Common myeloid progenitor, CD34-positive (primary cell): Measurements from ENCODE around the gene ORC1.

Experiments
- CTCF ChIA-PET: fragments of 350-600 bp; sonication (Branson Sonifier 250); formaldehyde crosslinking; loops from one replicate; lab custom pipeline; 2021; ENCODE audit warnings: antibody characterized with exemption; lab: Charles Lee
- POLR2A ChIA-PET: fragments of 350-600 bp; sonication (Branson Sonifier 250); formaldehyde crosslinking; loops from one replicate; lab custom pipeline; 2021; ENCODE audit warnings: antibody characterized with exemption; lab: Charles Lee
- DNase-seq, 3 donors: peaks; one replicate each; pipeline versions ENCODE4 v3.0.0 to v3.0.0-alpha.2; 2013
- H3K27ac ChIP-seq, 2 experiments: 1 replicate in 1 of 2; 2 replicates in 1 of 2; pipeline ENCODE4 v1.7.0; 2013; ENCODE audit warnings: inconsistent platforms in 2 of 2, low read length in 2 of 2, mild to moderate bottlenecking in 2 of 2, low read depth in 1 of 2, moderate library complexity in 1 of 2; ENCODE audit not compliant: severe bottlenecking in 2 of 2, insufficient read depth in 1 of 2, poor library complexity in 1 of 2
- H3K27me3 ChIP-seq, 5 experiments: replicated peaks in 2 of 5; 1 replicate in 3 of 5; 2 replicates in 2 of 5; pipeline versions ENCODE4 v1.6.1 to v1.7.0; 2013; ENCODE audit warnings: low read length in 4 of 5, mild to moderate bottlenecking in 2 of 5, moderate library complexity in 2 of 5, inconsistent platforms in 1 of 5; ENCODE audit not compliant: insufficient read depth in 5 of 5, control insufficient read depth in 4 of 5
- H3K36me3 ChIP-seq, 4 experiments: 1 replicate in 2 of 4; 2 replicates in 2 of 4; pipeline versions ENCODE4 v1.6.1 to v1.7.0; 2013; ENCODE audit warnings: low read length in 3 of 4, control low read depth in 1 of 4, mild to moderate bottlenecking in 1 of 4; ENCODE audit not compliant: control insufficient read depth in 4 of 4, insufficient read depth in 4 of 4
- H3K4me1 ChIP-seq, 4 experiments: 1 replicate in 3 of 4; 2 replicates in 1 of 4; pipeline versions ENCODE4 v1.6.1 to v1.7.1; 2013; ENCODE audit warnings: low read length in 3 of 4, mild to moderate bottlenecking in 3 of 4, control low read depth in 1 of 4, inconsistent platforms in 1 of 4, moderate library complexity in 1 of 4; ENCODE audit not compliant: control insufficient read depth in 4 of 4, insufficient read depth in 4 of 4; ENCODE audit errors: control extremely low read depth in 1 of 4
- H3K4me3 ChIP-seq, 7 experiments: 1 replicate in 4 of 7; 2 replicates in 3 of 7; pipeline versions ENCODE4 v1.5.1 to v1.7.0; 2013; ENCODE audit warnings: mild to moderate bottlenecking in 7 of 7, low read length in 6 of 7, moderate library complexity in 6 of 7, inconsistent platforms in 2 of 7, low read depth in 2 of 7, control low read depth in 1 of 7; ENCODE audit not compliant: insufficient read depth in 4 of 7, control insufficient read depth in 1 of 7; ENCODE audit errors: extremely low read depth in 1 of 7
- H3K9me3 ChIP-seq, 5 experiments: 1 replicate in 4 of 5; 2 replicates in 1 of 5; pipeline versions ENCODE4 v1.6.1 to v1.7.1; 2013; ENCODE audit warnings: low read length in 4 of 5, mild to moderate bottlenecking in 2 of 5, inconsistent platforms in 1 of 5, low read depth in 1 of 5, moderate library complexity in 1 of 5; ENCODE audit not compliant: control insufficient read depth in 4 of 5, insufficient read depth in 2 of 5; ENCODE audit errors: control extremely low read depth in 1 of 5
- WGBS: methylation state at CpG from one replicate; pipeline ENCODE4 v1.1.5; 2013; ENCODE audit not compliant: insufficient coverage; 5-methylcytosine and 5-hydroxymethylcytosine counted together

Gene ORC1

GRCh38 chr1:52359676-52360594, 44.3 kb downstream of the ORC1 start:
- ChIA-PET CTCF (interaction anchor here (1.5 to 2.4 kb wide), 2 partner anchors 9 to 11 kb away, joined by 3 to 6 read pairs; no protein-coding TSS in a partner anchor), POLR2A (no interaction called here)
- peaks cover under 1 to 8% (median 4%) of the 10 kb centered on the region in 4 experiments for H3K4me1 ChIP-seq
- DNase-seq = no peak
- H3K9me3 ChIP-seq = no peaks in the 10 kb centered on the region
- peaks cover 28 to 87% (median 71%) of the 10 kb centered on the region in 4 experiments for H3K36me3 ChIP-seq
- H3K4me3 ChIP-seq = no peak overlapping the region
- no peak overlapping the region for H3K27ac ChIP-seq
- 97% methylated on average over 24 of the region's 24 CpGs for WGBS
- H3K27me3 ChIP-seq = no peaks in the 10 kb centered on the region

GRCh38 chr1:52358851-52359497, 45.2 kb downstream of the ORC1 start:
- 98% methylated on average over 9 of the region's 18 CpGs for WGBS
- H3K27me3 ChIP-seq = no peaks in the 10 kb centered on the region
- H3K36me3 ChIP-seq = peaks cover 31 to 93% (median 78%) of the 10 kb centered on the region in 4 experiments
- ChIA-PET POLR2A (no interaction called here), CTCF (interaction anchor here (1.5 to 2.4 kb wide), 2 partner anchors 8 to 10 kb away, joined by 3 to 6 read pairs; no protein-coding TSS in a partner anchor)
- no peak overlapping the region for H3K27ac ChIP-seq
- no peaks in the 10 kb centered on the region for H3K9me3 ChIP-seq
- H3K4me3 ChIP-seq = no peak overlapping the region
- H3K4me1 ChIP-seq = no peaks in the 10 kb centered on the region
- DNase-seq = no peak

GRCh38 chr1:52357397-52357796, 46.8 kb downstream of the ORC1 start:
- DNase-seq = no peak
- Histone ChIP-seq H3K36me3 (peaks cover 33 to 100% (median 84%) of the 10 kb centered on the region in 4 experiments), H3K27me3 (no peaks in the 10 kb centered on the region), H3K9me3 (no peaks in the 10 kb centered on the region), H3K27ac (no peak overlapping the region), H3K4me3 (no peak overlapping the region), H3K4me1 (no peaks in the 10 kb centered on the region)
- ChIA-PET POLR2A (no interaction called here), CTCF (no interaction called here)
- WGBS = 98% methylated on average over 8 of the region's 9 CpGs

GRCh38 chr1:52356818-52357355, 47.3 kb downstream of the ORC1 start:
- peaks cover 33 to 98% (median 80%) of the 10 kb centered on the region in 4 experiments for H3K36me3 ChIP-seq
- H3K9me3 ChIP-seq = no peaks in the 10 kb centered on the region
- WGBS = 98% methylated on average over 7 of the region's 8 CpGs
- ChIA-PET POLR2A (no interaction called here), CTCF (no interaction called here)
- no peak for DNase-seq
- no peak overlapping the region for H3K4me3 ChIP-seq
- no peak overlapping the region for H3K27ac ChIP-seq
- H3K4me1 ChIP-seq = no peaks in the 10 kb centered on the region
- H3K27me3 ChIP-seq = no peaks in the 10 kb centered on the region

- no peaks in the 10 kb centered on the region for H3K9me3 ChIP-seq
- no peak overlapping the region for H3K4me3 ChIP-seq
- ChIA-PET CTCF (no interaction called here), POLR2A (no interaction called here)
- 97% methylated on average over 9 of the region's 11 CpGs for WGBS
- no peak overlapping the region for H3K27ac ChIP-seq
- DNase-seq = no peak
- H3K36me3 ChIP-seq = peaks cover 31 to 92% (median 73%) of the 10 kb centered on the region in 4 experiments
- H3K27me3 ChIP-seq = no peaks in the 10 kb centered on the region
- H3K4me1 ChIP-seq = no peaks in the 10 kb centered on the region
Measured at GRCh38 chr1:52355847-52356505, 48.2 kb downstream of the ORC1 start.

- H3K27me3 ChIP-seq = no peaks in the 10 kb centered on the region
- POLR2A ChIA-PET = no interaction called here
- H3K4me1 ChIP-seq = no peaks in the 10 kb centered on the region
- no peak for DNase-seq
- H3K4me3 ChIP-seq = no peak overlapping the region
- H3K27ac ChIP-seq = no peak overlapping the region
- H3K9me3 ChIP-seq = no peaks in the 10 kb centered on the region
- H3K36me3 ChIP-seq = peaks cover 29 to 89% (median 68%) of the 10 kb centered on the region in 4 experiments
- WGBS = 98% methylated on average over 5 of the region's 8 CpGs
- CTCF ChIA-PET = no interaction called here
Measured at GRCh38 chr1:52355436-52355835, 48.8 kb downstream of the ORC1 start.
